NCI-H1436 treated with DMSO at 0.1 percent for 48 hours (cell line): ENCODE data around the gene CMTM2.
"Not testable (repeated sequence)": the region's sequence is repeated elsewhere in the genome, so short reads cannot be mapped to it uniquely, and the experiment has no call there.

ENCODE experiments used
- DNase-seq: peaks from one replicate; lab custom pipeline; 2025; lab: John Stamatoyannopoulos, UW

The CMTM2 gene

DNA sequence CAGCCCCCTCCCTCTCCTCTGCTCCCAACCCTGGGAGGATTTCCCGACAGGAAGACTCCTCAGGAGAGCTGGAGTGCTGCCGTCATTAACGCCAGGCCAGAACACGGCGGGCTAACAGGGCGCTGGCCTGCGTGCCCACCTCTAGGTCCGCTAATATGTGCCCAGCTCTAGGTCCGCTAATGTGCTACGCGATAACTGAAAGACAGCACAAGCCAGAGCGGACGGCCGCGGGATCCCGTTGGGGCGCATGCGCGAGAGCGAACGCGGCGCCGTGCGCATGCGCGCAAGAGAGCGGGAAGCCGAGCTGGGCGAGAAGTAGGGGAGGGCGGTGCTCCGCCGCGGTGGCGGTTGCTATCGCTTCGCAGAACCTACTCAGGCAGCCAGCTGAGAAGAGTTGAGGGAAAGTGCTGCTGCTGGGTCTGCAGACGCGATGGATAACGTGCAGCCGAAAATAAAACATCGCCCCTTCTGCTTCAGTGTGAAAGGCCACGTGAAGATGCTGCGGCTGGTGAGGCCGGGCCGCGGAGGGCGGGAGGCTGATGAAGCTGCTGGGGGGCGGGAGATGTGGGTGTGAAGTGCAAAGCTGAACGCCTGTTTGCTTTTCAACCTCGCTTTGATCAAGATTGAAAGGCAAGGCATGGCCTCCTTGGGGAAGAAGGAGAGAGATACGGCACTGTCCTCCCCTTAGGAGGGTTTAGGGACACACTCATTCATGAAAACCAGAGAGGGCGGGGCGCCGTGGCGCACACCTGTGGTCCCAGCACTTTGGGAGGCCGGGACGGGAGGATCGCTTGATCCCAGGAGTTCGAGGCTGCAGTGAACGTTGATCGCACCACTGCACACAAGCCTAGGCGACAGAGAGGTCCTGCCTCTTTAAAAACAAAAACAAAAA is 26.7 kb upstream of the CMTM2 start, which contains the start of gene CKLF:
Gene CKLF (plus strand): TSS at position 291 of the 892 bp plus-strand sequence. CDS start 140 bp downstream, at position 431.
- DNase-seq, result peak; percentile 60

- no peak for DNase-seq
These were observed 26.0 kb upstream of the CMTM2 start for GRCh38 chr16:66553223-66553622.

DNA sequence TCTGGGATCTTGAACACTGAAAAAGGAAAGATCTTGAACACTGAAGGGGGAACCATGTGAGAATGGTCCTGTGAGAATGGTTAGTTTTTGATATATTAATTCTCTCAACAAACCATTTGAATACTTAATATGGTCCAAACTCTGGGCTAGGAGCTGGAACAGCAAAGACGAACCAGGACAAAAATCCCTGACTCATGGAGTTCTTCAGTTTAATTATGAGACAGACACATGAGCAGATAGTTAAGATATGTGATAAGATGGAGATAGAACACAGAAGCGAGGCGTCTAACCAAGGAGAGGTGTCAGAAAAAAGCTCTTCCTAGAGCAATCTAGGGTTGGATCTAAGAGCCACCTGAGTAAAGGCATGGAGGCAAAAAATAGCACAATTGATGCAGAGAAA is 25.2 kb upstream of the CMTM2 start:
- DNase-seq, result no peak

DNA sequence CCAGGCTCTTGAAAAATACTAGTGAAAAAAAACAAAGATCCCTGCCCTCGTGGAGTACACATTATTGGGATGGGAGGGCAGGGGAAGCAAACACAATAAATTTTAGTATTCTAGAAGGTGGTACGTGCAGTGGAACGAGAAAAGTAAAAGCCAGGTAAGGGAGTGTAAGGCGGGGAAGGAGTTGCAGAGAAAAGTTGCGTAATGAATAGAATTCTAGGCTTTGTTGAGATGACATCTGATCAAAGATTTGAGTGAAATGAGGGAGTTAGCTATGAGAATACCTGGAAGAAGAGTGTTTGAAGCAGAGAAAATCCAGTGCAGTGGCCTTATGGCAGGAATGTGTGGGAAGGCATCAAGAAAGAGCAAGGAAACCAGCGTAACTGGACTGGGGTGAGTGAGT is 24.8 kb upstream of the CMTM2 start:
- DNase-seq, result no peak

DNA sequence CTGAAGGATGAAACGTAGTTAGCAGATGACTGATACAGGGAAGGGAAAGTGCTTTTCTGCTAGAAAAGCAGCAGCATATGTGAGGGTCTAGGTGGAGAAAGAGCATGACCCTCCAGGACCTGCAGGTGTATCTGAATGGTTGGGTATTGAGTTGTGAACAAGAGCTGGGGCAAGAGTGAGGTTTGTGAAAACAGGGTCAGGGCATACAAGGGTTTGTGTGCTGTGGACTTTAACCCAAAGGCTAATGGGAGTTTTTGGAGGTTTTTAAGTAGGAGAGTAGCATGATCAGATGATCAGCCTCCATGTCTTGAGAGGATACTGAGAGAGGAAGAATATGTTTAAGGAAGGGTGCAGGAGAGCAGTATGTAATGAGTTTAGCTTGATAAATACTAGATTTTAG is 19.2 kb upstream of the CMTM2 start:
- DNase-seq, result no peak

DNA sequence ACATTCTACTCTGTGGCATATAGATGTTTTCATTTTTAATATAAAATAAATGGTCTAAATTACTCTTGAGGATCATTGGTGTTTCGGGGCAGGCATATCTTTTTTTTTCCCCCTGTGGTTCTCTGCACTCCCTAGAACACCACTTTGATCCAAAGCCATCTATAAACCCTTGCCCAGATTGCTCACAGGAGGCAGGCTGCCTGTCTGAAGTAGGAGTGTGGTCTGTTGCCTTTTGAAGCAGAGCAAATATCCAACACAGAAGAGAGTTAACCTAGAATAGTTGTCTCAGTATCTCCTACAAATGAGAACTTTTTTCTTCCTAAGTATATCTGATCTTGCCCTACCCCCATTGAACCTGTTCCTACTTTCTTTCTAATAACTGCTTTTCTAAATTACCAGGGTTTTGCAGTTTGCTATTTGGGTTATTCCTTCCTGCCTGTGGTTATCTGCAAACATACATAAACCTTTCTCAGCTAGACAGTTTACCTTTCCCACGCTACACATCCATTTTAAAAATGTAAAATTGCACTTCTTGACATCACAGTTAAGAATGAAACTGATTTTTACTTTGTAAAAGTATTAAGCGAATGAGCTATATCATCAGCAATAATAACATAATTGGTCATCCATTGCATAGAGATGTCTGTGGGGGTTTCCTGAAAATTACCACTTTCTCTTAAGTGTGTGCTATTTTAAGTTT is 17.7 kb upstream of the CMTM2 start:
- no peak for DNase-seq

GRCh38 chr16:66562409-66562808 is 16.9 kb upstream of the CMTM2 start:
- no peak for DNase-seq

DNA sequence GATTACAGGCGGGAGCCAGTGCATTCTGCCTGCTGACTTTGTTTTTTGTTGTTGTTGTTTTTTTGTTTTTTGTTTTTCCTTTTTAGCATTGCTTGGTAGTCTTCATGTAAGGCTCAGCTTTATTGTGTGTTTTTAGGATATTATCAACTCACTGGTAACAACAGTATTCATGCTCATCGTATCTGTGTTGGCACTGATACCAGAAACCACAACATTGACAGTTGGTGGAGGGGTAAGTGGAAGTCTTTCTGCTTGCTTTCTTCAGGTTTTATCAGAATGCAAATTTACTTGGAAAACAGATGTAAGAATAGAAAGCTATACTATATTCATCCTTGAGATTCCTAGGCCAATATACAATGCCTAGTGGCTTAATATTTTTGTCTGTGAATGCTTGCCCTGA is 16.3 kb upstream of the CMTM2 start:
- DNase-seq, result no peak

GRCh38 chr16:66563574-66564334 is 15.5 kb upstream of the CMTM2 start:
- no peak for DNase-seq

DNA sequence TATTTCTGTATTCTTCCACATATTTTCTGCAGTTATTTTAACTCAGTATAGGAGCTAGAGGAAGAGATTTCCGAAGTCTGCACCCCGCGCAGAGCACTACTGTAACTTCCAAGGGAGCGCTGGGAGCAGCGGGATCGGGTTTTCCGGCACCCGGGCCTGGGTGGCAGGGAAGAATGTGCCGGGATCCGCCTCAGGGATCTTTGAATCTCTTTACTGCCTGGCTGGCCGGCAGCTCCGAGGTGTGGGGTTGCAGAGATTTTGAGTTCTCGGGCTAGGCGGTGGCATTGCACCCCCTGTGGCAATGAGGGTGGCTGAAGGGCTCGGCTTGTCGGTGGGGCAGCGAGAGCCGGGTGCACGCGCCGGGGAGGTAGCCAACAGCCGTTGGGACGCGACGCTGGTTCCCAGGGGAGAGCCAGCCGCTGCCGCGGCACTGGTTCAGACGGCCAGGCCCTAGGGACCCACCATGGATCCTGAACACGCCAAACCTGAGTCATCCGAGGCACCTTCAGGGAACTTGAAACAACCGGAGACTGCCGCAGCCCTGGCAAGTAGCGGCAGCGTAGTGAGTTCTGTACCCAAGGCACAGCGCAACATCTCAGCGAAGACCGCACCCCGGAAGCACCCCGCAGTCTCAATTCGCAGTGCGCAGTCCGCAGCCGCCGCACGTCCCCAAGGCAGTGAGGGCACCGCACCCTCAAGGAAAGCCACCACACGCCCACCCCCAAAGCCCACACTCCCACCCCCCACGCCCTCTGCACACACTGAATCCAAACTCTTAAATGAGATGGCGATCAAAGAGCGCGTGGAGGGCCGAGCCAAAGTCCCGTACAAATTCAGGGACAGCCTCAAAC is 13.0 kb upstream of the CMTM2 start, which contains the start of gene CMTM1:
Gene CMTM1 (plus strand): TSS at position 389 of the 851 bp plus-strand sequence. CDS start 75 bp downstream, at position 464.
- DNase-seq, result no peak

- DNase-seq, result not testable (repeated sequence)
These were observed 12.0 kb upstream of the CMTM2 start for GRCh38 chr16:66567270-66567669.

DNA sequence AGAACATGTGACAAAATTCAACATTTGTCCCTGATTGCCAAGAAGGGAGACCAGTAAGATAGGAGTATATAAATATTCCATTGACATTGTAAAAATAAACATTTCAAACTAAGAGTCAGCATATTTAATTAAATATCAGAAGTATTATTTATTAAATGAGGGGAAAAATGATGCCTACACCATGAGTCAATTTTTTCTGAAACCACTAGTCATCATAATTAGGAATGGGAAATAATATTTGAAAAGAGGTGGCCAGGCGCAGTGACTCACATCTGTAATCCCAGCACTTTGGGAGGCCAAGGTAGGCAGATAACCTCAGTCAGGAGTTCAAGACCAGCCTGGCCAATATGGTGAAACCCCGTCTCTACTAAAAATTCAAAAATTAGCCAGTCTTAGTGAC is 10.9 kb upstream of the CMTM2 start:
- no peak for DNase-seq

- DNase-seq, result no peak
These were observed 10.1 kb upstream of the CMTM2 start for GRCh38 chr16:66569131-66569530.

GRCh38 chr16:66569827-66570405 is 9.3 kb upstream of the CMTM2 start:
- DNase-seq, result no peak

DNA sequence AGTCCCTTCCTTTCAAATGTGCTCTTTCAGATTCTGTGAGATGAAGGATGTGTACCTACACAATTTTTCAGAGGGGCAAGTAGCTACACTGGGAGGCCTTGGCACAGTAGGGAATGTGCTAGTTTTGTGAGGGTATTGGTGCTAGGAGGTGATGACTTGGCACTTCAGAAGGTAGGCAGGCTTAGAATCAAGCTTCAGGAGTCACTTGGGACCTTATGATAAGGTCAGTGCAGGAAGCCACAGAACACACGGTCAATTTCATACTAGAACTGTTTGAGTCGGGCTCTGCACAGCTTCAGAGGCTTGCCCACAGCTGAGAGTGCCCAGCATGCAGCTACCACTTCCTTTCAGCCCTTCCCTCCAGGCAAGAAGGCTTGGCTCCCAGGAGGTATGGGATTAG is 6.9 kb upstream of the CMTM2 start:
- no peak for DNase-seq

DNA sequence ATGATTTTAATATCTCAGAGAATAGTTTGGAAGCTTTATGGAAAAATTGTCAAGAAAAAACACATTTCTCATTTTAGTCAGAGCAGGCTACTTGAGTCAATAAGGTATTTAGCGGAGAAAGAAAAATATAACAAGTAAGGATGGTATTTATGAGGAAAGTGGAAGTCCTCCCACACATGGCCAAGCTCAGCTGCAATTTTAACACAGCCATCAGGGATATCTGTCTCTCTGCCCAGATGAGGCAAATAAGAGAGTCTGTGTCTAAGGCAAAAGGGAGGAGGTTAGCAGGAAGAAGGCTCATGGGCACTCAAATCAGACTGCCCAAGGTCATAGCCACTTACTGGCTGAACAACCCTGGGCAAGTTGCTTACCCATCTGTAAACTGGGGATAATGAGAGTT is 5.2 kb upstream of the CMTM2 start:
- DNase-seq, result no peak

DNA sequence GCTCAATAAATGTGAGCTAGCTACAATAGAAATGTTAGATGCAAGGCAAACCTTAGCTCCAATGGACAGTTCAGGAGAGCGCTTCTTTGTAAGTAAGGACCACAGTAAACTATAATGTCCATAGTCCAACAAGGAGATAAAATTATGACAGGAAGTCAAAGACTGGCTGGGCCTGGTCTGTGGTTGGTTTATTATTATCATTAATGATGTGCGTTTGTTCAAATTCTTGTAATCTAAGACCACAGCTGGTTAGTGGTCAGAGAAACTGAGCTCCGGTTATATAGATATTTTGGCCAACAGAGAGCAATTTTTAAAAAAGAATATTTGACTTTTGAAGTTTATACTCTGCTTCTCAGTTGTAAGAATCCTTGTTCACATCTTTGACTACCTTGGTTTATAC is 4.7 kb upstream of the CMTM2 start:
- no peak for DNase-seq

- no peak for DNase-seq
These were observed 4.2 kb upstream of the CMTM2 start for GRCh38 chr16:66575060-66575459.

DNA sequence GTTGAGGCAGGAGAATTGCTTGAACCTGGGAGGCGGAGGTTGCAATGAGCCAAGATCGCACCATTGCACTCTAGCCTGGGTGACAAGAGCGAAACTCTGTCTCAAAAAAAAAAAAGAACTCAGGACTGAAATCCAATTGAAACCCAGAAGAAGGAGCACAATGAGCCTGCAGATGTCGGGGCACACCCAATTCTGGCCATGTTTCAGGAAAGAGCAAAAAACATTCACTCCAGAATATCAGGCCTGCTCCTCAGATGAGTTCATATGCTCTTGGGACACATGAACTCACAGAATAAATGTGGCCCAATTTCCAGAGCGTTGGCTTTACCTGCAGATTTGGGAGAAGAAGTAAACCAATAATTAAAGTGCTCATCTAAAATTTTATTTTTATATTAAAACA is 3.0 kb upstream of the CMTM2 start:
- DNase-seq, result no peak

DNA sequence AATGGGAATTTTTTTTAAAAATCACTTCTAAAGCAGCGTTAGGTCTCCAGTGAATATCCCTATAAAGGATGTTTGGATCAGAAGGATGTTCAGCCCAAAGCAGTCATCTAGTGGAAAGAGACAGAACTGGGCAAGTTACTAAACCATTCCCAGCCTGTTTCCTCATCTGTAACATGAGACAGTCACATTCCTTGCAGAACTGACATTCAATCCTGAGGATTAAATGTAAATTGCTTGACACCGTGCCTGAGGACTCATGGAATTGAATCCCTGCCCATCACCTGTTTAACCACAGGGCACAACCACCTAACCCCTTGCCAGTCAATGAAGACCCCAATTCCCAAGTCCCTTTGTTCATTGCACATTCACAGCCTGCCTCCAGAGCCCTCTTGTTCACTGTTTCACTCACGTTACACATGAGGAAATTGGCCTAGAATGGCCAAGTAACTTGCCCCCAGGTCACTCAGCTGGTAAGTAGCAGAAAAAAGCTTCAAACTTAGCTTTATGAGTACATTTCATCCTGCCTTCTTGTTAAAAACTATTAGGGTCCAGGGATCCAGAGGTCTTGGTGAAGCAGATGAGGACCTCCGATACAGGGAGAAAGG is 1.4 kb downstream of the CMTM2 start:
- DNase-seq, result no peak
